Fibroblast of villous mesenchyme (primary cell): Measurements from ENCODE around the gene GRB7. TPM values are rescaled to one million over a fixed set of nuclear protein-coding genes. Genes with fewer than 3 reads are reported as not detected.

Source experiments
- DNase-seq: peaks from one replicate; pipeline ENCODE4 v3.0.0-alpha.2; 2010; ENCODE audit warnings: low read depth
- H3K4me3 ChIP-seq: 2 replicates; pipeline ENCODE4 v1.5.1; 2011; ENCODE audit warnings: low read depth, mild to moderate bottlenecking, low read length
- total RNA-seq: library from RNA; depleted of rRNA; stranded (reverse); fragments of >200 nt; gene quantifications from 2 replicates; pipeline ENCODE4 v1.2.3, GENCODE V29; 2012
- TF ChIP-seq, protein P1 (sequence below): IDR thresholded peaks from 2 replicates; pipeline ENCODE4 v1.5.1; 2012; ENCODE audit warnings: low read depth, mild to moderate bottlenecking, low read length; ENCODE audit not compliant: insufficient read depth

GRB7 gene
- total RNA-seq, 1 donor, result 1.3 TPM

DNA sequence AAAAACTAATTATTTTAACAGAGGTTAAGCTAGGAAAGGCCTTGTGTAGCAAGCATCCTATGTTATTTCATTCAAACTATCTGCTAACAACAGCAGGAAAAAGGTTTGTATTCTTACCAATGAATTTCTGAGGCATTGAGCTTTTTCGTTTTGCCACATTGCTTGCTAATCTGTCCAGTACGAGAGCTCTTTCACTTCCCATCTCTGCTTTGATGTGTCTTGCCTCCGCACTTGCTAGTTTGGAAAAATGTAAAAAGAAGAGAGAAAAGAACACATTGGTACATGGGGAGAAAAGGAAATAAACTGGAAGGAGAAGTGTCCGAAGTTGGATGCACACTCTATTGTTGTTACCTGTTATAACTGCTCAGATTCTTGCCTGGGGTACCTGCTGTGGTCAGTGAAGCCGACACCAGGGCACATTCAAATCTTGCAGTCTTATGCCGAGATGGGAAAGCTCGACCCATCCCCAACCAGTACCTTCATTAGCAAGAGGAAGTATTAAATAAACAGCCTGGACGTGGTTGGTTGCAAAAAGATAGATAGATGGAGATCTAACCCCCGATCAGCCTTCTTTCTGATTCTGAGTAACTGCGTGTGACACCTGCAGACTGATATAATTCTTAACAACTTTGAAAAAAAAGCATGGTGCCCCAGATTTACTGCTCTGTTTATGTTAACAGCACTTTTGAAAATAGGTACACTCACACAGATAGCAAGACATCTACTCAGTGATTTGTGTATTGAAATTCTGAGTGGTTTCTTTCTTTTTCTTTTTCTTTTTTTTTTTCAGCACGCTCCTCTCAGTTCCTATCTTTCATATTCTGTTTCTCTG lies 40.0 kb downstream of the GRB7 start:
- no peak overlapping the region for H3K4me3 ChIP-seq
- no peak for DNase-seq
- TF ChIP-seq, protein P1, sequence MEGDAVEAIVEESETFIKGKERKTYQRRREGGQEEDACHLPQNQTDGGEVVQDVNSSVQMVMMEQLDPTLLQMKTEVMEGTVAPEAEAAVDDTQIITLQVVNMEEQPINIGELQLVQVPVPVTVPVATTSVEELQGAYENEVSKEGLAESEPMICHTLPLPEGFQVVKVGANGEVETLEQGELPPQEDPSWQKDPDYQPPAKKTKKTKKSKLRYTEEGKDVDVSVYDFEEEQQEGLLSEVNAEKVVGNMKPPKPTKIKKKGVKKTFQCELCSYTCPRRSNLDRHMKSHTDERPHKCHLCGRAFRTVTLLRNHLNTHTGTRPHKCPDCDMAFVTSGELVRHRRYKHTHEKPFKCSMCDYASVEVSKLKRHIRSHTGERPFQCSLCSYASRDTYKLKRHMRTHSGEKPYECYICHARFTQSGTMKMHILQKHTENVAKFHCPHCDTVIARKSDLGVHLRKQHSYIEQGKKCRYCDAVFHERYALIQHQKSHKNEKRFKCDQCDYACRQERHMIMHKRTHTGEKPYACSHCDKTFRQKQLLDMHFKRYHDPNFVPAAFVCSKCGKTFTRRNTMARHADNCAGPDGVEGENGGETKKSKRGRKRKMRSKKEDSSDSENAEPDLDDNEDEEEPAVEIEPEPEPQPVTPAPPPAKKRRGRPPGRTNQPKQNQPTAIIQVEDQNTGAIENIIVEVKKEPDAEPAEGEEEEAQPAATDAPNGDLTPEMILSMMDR, result no peak

DNA sequence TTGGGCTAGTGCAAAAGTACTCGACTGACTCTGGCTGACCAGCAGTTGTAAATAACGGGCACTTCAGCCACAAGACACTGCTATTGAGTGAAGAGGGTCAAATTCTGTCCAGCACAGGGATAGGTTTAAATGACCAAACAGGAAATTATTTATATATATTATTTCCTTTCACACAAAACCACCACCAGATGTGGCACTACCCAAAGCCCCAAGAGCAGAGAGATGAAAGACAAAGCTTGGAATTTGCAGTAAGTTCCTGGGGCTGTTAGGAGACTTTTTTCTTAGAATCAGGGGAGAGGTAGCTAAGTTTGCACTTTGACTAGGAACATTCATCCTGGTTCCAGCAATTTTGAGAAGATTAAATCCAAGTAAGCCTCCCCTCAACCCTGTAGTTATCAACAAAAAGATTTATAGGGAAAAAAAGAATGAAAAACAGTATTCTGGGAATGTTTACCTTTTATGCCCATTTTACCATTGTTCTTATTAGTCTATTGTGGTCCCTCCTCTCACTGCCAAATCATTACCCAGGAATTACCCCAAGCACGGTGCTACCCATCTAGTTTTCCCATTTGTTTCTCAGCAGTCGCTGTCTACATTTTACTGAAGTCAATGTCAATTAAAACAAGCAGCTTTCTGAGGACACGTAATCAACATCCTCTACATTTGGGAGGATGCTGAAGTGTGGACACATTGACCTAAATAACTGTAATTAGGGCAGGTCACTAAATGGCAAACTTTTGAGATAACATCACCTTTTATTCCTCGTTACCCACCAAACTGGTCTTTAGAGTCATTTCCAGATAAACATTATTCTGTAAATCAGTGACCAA lies 43.5 kb downstream of the GRB7 start:
- peak; percentile 44 for DNase-seq
- H3K4me3 ChIP-seq, result no peak overlapping the region
- TF ChIP-seq, protein P1, result peak; percentile 7

DNA sequence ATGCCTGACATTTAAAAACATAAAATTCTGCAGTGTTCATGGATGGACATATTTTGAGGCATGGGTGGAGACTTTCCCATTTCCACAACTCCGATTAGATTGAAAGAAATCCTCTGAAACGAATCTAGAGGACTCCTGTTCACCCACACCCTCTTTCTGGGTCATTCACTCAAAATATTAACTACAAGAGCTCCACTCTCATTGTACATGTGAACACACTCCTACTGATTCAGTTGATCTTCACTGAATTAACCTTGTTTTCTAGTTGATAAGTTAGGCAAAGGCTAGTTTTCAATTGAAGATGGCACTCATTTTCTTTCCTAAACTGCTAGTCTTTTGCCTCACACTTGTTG lies 44.1 kb downstream of the GRB7 start:
- no peak for DNase-seq
- no peak overlapping the region for H3K4me3 ChIP-seq
- TF ChIP-seq, protein P1, result no peak

DNA sequence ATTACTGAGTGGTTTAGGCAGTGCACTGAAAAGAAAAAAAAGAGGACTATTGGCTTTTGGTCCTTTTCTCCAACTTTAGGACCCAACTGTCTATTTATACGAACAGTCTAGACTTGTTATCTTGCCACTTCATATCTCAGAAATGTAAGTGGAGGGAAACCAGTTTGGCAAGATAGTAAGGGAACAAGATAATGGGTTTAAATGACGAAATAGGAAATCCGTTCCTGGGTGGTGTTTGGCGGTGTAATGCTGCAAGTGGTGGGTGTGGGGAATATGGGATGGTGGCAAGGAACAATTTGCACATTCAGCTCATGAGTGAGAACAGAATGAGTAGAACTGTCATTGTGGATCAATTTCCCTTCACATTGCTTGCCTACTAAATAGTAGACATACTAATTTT lies 44.7 kb downstream of the GRB7 start:
- no peak overlapping the region for H3K4me3 ChIP-seq
- TF ChIP-seq, protein P1, result no peak
- DNase-seq, result peak; percentile 91

DNA sequence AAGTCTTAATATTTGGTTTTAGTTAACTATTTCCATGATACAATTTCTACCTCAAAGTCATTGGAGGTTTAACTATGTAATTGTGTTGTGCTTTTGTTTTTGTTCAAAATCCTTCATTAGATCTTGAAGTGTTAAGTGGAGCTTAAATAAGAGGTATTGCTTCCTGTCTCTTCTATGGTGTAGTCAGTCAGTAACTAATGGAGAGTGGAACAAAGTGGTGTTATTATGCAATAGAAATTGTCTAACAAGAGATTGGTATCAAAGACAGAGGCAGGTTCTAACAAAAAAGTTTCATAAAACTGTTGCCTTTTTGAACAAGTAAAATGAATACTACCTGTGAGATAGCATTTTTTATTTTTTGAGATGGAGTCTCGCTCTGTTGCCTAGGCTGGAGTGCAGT lies 45.2 kb downstream of the GRB7 start:
- TF ChIP-seq, protein P1, result no peak
- H3K4me3 ChIP-seq, result no peak overlapping the region
- DNase-seq, result no peak

DNA sequence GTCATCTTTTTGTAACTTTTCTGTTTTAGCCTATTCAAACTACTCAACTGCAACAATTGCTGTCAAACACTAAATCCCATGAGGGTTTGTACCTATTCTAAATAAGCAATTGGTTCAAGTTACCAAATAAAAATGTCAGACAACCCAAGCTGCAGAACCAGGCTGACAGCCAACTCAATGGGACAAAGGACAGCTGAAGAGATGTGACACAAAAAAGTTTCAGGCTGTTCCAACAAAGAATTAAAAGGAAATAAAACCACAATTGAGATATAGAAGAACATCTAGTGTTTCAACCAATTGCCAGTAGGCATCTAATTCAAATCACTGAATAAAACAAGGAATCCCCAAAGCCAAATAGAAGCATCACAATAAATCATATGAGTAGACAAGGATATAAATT lies 49.3 kb downstream of the GRB7 start:
- TF ChIP-seq, protein P1, result no peak
- DNase-seq, result no peak
- no peak overlapping the region for H3K4me3 ChIP-seq
